Left forelimb (tissue), 1 donor: ENCODE measurements around the gene LDLRAD4.

Experiments
- DNase-seq: peaks from one replicate; pipeline ENCODE4 v3.0.0-alpha.2; 2018; ENCODE audit warnings: low spot score

The LDLRAD4 gene

DNA sequence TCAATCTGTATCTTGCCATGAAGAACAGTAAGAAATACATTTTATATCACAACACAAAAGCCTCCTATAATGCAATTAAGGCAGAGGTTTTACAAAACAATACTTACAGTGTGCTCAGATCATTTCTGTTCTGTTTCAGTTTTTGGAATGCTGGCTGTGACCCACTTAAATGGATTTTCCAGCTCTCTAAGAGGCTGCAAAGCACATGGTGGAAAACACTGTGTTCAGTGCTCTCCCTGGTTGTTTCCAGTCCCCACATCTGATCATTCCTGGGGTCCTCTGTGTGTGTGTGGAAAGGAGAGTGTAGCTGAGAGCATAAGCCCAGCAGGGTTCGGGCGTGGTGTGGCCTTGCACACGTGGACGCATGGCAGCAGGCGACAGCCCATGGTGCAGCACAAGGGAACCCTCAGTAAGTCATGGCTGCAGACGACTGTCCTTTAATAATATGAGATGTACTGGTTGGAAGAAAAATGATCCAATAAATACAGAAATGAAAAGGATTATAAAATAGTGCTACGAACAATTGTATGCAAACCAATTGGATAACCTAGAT, 412.2 kb downstream of the LDLRAD4 start:
- peak; percentile 23 for DNase-seq

DNA sequence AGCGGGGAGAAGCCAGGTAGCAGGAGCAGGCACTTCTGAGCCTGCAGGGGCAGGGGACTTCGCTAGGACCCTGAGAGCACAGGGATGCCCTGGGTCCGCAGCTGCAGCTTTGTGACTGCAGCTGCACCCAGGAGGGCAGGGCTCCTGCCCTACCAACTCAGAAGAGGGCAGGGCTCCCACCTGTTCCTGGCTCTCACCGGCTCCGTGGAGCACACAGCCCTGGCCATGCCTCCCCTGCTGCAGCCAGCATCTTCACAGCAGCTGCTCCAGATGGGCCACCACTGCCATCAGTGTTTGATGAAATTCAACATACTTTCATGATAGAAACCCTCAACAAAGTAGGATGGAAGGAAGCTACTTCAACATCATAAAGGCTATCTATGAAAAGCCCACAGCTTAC, 415.1 kb downstream of the LDLRAD4 start:
- DNase-seq: no peak

DNA sequence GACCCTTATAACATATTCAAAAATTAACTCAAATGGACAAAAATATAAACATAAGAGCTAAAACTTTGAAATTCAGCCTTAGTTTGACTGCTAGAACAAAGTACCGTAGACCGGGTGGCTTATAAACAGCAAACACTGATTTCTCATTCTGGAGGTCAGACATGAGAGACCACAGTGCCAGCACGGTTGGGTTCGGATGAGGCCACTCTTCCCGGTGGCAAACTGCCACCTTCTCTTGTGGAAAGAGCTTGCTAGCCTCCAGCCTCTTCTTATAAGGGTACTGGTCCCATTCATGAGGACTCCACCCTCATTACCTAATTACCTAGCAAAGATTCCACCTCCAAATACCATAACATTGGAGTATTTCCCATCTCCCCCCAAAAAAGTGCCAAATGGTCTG, 416.5 kb downstream of the LDLRAD4 start:
- peak; percentile 20 for DNase-seq

DNA sequence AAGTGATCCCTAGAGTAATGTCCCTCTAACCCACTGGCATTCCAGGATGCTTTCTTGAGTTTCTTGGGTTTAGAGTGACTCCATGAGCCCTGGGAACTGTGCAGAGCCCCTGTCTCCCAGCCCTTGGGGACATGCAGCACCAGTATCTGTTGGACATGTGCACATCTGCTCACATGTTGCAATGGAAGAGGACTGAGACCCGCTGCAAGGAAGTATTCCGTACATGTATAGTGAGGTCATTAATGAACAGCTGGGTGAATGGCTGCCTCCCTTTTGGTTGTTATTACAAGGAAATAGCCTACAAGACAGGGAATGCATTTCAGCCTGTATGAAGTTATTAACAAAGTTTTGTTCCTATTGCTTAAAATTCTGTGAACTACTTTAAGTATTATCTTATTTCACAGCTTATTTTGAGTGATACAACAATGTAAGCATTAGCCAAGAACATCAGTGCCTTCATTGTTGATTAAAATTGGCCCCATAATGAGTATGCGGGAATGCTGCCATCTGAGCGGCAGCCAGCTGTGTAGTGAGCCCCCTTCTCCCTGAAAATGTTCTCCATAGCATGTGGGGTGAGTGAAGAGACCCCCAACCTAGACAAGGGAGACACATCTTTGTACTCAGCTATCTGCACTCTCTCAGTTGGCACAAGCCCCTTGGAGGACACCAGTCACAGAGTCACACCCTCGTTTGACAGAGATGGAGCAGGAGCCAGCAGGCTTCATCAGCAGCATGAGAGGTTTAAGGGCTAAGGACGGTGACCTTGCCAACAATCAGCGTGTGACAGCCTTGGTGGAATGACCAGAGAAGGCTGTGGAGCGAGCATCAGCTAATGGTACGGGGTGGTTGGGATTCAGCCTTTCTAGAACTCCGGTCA, 420.4 kb downstream of the LDLRAD4 start:
- DNase-seq: peak; percentile 37

DNA sequence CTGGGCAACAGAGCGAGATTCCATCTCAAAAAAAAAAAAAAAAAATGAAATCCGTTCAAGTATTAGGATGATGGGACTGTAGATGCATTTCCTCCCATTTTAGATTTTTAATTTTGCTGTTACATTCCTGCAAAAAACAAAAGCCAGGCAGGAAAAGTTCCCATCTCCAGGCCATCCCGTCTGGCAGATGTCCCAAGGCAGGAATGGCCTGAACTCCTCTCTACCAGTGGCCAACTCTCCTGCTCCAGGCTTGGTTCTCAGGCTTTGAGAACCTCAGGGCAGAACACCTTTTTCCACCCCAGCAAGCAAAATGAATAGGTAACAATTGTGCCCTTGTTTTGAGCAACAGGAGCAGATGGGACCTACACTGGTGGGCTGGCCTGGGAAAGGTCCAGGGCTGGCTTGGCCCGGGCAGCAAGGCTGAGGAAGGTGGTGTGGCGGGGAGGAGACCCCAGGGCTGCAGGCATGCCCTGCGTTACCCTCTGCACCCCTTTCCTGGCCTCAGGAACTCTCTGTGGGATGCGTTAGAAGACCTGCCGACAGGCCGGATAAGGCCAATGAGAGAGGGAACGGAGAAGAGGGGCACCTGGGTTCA, 421.8 kb downstream of the LDLRAD4 start:
- DNase-seq: no peak

DNA sequence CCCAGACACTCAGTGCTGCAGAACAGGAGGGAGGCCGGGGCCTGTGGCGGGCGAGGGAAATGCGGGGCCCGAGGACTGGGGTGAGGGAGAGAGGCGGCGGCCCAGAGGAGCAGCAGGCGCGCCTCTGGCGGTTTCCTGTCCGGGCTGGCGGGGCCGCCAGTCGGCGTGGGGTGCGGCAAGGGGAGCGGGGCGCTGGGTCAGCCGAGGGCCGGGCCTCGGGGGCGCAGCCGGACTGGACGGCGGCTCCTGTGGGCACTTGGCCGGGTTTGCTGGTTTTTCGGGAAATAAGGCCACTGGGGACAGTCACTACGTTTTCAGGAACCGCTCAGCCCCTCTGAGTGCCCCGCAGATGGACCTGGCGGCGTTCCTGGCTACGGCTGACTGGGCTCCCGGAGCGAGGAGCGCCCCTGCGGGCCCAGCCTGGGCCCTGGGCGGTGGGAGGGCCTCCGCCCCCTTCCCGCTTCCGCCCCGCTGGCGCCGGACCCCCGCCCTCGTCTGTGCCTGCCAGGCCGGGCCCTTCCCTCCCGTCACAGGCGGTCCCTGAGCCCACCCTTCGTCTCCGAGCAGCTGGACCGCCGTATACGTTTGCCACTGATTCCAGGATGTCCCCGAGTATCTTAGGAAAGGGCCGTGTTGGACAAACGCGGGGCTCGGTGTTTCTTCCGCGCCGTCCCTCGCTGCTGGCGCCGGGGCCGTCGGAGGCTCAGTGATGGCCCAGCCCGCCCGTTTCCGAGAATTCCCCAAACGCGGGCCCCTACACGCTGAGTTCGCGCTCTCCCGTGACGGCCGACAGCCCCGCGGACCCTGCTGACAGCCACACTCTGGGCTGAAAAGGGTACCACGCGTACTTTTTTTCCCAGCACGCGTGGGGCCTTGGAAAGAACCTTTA, 423.2 kb downstream of the LDLRAD4 start:
- DNase-seq: peak; percentile 83

DNA sequence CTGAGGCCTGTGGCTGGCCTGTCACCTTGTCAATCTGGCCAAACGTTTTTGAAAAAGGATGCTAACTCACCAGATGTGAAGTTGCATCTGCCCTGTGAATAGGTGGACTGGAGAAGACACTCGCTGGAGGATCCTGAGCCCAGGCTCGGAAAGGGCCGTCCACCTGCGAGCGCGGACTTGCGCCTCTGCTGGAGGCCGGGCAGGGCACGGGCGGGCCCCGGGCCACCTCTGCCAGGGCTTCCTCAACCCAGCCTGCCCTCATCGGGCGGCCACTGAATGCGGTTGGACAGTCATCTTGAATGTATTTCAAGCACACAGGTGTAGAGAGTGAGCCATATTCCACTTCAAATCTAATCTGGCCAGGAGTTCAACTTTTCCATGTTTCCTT, 423.9 kb downstream of the LDLRAD4 start:
- DNase-seq: no peak

DNA sequence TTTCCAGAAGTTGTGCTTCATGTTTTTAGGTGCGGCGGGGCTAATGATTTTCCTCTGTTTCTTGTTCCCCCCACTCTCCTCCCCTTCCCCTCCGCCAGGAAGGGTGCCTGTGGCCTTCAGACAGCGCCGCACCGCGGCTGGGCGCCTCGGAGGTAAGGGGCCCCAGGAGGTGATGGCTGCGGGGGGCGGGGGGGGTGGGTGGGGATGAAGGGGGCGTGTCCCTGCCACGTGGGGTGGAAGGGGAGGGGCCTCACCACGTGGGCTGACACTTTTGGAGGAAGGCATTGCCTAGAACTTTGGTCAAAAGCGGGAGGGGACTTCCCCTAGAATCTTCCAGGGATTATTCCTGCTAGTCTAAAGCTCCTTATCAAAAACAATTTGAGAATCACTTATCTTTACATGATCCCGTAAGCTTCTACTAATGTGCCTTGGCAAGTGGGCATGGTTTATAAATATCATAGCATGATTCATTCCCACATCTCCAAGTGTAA, 424.7 kb downstream of the LDLRAD4 start:
- DNase-seq: no peak

DNA sequence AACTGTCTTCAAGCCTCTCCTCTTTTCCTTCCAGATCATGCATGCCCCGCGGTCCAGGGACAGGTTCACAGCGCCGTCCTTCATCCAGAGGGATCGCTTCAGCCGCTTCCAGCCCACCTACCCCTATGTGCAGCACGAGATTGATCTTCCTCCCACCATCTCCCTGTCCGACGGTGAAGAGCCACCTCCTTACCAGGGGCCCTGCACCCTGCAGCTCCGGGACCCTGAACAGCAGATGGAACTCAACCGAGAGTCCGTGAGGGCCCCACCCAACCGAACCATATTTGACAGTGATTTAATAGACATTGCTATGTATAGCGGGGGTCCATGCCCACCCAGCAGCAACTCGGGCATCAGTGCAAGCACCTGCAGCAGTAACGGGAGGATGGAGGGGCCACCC, 426.5 kb downstream of the LDLRAD4 start:
- no peak for DNase-seq

DNA sequence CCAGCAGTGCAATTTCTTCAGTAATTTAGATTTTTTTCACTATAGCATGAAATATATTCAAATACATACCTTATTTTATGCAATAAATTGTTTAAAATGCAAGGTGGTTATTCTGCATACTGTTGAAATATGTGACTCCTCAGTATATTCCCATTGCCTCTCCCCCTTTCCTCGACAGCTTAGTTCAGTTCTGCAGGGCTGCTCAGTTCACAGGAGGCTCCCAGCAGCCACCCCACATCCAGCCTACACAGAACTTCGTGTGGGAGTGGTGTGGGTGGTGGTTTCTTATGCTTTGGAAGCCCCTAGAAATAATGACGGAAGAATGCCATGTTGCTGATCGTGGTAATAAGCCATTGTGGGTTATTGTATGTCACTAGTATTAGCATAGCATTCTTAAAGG, 428.1 kb downstream of the LDLRAD4 start:
- no peak for DNase-seq

DNA sequence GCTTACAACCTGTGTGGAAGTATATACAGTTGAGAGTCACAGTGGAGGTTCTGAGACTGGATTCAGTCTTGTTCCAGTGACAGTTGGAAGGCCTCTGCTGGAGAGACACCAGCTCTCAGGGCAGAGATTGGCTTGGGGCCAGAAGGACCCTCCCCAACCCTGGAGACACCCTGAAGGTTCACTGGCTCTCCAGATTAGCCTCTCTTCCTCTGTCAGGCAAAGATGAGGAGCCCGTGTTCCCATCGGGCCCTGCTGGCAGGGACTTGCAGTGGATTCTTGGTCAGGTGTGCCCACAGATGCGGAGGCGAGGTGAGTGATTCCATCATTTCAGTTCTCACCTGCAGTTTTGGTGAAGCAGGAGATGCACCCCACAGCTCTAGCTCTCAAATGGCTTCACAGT, 429.2 kb downstream of the LDLRAD4 start:
- no peak for DNase-seq

DNA sequence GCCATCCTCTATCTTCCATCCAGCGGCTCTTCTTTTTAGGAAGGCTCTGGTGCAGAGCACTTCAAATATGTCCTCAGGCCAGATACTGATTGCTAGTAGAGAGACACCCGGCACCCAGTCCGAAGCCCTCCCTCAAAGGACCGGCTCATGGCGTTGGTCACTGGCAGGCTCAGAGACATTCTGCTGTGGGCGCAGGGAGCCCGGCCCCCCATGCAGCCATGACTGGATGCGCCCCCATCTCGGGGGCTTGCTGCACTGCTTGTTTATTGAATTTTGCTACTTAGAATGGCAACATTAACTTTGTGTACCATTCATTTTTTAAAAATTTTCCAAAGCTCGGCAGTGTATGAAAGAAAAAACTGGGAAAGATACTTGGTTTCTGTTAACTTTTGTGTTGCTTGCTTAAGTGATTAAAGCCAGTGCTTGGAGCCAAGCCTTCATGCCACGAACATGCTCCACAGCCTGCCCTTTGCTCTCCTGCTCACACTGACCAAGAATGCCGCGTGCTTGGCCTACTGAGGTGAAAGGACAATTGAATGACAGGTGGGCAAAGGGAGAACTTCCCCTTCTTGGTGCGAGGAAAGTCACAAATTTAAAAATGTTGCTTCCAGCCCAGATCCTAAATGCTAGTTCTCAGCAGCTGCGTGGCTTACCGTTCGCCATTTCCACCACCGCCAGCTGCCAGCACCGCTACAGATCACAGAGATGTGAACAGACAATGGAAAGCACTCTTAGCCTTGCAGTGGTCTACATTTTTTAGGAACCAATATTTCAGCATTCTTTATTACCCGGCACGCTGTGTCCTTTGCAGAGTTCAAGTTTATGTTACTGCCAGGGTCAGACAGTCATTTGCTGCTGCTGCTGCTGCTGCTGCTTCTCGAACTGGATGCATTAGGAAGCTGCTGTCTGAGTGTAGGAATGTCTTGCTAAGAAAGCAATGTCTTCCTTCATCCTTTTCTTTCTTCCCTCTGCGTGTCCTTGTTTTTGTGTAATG, 431.1 kb downstream of the LDLRAD4 start:
- DNase-seq: no peak

DNA sequence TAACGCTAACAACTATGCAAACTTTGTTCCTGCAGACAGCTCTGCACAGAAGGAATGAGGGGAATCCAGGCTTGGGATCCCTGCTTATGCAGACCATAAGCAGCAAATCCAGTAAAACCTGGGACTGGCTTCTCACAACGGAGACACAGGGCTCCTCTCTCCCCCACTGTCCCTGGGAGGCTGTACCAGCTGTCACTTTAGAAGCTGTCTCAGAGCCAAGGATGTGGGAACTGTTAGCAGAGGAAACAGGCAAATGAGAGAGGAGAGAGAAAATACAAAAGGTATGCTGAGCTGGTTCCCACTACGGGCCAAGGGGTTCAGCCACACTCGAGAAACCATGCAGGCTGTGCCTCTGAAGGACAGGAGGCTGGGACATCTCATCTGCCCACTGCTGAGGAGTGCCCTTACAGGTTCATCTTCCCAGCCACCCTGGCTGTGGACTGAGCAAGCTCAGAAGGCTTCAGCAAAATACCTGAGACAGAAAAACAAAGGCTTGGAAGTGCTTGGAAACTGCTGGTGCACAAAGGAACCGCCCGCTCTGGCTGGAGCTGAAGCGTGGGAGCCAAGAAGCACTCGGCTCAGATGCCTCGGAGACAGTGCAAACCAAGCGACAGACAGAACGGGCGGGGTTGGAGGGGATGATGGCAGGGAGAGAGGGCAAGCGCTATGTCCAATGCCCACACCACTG, 435.3 kb downstream of the LDLRAD4 start:
- DNase-seq: no peak

DNA sequence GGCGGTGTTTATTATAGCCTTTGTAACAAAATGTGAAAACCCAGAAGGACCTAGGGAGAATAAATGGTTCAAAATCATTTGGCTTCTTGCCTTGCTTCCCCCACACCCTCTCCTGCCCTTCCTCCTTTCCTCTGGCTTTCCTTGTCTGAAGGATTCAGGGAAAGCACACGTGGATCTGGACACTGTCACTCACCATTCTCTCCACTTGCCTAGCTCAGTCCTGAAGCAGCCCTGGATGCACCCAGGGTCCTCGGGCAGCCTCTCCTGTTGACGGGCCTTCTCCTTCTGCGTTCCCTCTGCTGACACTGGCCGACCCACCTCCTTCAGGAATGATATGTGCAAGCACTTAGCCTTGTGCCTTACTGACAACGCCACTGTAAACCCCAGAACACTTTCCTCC, 439.4 kb downstream of the LDLRAD4 start:
- DNase-seq: no peak

DNA sequence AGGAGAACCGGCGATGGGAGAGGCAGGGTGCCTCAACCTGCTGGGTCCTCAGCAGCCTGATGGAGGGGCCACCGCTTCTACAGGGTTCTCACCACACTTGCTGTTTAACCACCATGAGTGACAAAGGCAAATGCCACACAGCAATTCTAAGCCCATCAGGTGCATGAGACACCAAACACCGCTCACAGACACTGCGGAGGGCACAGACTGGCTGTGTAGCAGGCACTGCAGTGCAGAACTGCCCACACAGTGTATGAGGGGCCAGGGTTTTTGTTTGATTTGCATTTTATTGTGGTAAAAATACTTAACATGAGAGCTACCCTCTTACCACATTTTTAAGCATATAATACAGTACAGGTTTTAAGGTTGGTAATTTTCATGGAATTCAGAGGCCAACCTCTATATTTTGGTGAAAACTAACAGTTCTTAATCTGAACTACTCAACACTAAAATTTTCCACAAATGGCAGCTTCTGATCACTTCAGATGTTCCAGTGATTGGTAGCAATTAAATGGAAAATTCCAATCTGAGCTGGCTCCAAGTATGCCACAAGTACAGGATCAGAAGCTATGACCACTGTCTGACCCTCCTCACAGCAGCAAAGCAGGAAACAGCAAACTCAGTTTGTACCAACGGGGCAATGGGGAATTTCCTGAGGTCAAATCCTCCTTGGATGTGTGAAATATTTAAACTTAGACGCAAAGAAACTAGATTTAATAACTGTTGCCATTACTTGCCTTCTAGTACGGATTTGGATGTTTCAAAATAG, 440.1 kb downstream of the LDLRAD4 start:
- DNase-seq: no peak

DNA sequence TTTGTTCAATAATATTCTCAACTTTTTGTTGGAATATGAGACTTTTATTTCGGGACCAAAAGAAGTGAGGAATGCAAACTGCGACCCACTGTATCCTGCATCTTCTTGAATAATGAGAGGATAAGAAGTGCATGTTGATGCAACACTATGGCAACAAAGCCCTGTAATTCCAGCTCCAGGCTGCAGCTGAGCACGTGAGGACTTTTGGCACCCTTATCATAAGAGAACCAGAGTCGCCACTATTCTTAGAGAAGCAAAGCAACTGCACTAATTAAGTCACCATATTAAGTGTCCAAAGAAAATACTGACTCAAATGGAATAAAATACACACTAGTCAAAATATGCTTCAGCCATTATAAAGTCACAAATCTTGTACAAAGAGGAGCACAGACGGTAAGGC, 441.9 kb downstream of the LDLRAD4 start:
- DNase-seq: no peak

DNA sequence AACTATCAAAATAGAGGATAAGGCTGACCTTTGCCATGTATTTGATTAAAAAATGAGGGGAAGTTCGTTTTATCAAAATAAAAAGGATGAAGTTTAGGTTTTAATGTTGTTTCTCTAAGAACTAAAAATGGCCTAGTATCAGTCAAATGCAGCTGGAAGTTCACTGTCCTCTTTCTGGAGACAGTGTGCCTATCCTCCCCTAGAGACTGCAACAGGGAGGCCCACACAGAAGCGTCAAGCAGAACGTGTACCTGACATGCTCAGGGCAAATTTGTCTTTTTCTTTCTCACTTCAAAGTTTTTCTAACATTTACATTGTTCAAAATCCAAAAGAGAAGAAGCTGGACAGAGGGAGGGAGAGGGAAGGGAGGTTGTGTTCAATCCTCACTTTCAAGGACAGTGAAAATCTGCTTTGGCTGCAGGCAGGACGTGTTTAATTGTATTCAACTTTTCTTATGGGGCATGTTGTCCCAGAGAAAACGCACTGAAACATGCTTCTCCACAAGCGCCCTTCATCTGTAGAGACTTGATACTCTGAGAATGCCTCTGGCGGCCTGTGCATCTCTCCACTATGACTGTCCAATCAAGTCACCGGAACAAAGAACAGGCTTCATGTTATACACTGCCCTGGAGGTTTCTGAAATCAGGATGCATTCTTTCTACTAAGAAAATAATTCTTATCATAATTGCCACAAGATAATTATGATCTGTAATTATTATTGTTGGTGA, 442.7 kb downstream of the LDLRAD4 start:
- DNase-seq: no peak

DNA sequence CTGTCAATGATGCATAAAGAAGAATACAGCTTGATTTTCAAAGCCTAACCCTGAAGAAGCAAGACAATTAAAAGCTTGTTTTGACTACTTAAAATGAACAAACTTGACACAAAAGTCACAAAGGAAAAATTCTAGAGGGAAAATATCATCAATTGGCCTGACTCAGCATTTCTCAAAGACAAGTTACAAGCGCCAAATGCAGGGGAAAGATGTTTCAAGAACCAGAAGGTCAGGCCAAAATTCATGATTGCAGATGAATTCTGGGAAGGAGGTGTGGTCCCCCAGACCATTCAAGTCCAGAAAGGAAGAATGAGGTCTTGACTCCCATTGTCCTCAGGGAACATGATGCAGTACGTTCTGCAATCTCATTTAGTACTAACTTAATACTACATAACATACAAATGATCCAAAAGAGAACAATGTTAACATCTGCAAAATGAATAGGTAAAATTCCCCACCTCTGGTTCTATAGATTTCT, 443.3 kb downstream of the LDLRAD4 start:
- no peak for DNase-seq

DNA sequence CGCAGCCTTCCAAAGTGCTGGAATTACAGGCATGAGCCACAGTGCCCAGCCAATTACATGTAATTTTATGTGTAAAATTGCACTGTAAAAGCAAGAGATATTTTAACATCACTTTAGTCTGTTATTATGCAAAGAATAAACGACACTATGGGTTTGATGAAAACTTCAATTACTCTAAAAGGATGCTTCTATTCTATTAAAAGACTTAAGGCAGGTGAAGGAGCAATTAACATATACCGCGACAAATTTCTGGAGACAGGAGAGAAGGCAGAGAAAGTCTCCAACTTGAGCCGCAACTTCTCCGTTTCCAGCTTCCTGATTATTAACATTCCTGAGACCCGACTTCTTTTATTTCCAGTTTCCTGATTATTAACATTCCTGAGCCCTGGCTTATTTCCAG, 454.1 kb downstream of the LDLRAD4 start:
- DNase-seq: no peak
